NCI-H526 (cell line): ENCODE results near the gene CDK15.

Experiments used
- DNase-seq, 2 experiments: peaks; one replicate each; lab custom pipeline; 2025; lab: John Stamatoyannopoulos, UW

CDK15 gene

GRCh38 chr2:201866643-201867473 lies 60.5 kb downstream of the CDK15 start:
- no peak for DNase-seq

DNA sequence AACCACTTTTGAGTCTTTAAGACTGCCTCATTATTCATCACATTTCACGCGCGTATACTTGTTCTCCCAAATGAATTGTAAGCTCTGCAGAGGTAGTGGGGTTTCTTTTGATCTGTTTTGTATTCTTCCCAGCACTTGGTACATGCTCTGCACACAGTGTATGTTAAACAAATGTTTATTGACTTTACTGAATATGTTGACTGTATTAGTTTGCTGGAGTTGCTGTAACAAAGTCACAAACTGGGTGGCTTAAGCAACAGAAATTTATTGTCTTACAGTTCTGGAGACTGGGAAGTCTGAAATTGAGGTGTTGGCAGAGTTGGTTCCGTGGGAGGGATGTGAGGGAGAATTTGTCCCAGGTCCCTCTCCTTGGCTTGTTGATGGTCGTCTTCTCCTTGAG lies 65.1 kb downstream of the CDK15 start:
- DNase-seq = no peak

DNA sequence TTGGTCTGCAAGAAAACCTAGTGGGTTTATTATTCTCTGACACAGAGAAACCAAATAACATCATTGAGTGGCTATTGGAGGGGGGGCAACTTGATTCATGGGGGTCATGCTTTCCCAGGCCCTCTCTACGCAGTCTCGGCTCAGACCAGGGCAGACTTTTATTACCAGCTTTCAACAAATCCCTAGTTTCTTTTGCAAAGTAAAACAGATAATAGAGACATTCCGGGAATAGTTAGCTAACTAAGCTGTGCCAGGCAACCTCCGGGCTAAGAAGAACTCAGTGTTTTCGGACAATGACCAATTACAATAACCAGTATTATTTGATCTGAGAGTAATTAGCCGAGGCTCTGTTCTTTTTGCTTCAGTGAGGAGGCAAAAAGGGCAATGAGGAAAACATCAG lies 66.3 kb downstream of the CDK15 start:
- DNase-seq = no peak

DNA sequence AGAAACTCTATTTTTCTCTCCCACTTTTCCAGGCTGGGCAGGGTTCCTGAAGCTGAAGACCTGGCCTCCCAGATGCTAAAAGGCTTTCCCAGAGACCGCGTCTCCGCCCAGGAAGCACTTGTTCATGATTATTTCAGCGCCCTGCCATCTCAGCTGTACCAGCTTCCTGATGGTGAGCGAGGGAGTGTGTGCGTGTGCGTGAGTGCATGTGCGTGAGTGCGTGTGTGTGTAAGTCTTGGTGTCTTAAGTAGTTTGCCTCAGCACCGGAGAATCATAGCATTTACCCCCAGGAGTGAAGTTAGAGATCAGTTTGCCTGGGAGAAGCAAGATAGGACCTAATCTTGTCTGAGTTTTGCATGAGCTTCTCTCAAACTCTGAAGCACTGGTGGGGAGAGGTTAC lies 73.7 kb downstream of the CDK15 start:
- no peak for DNase-seq

GRCh38 chr2:201880579-201880978 lies 74.2 kb downstream of the CDK15 start:
- no peak for DNase-seq

GRCh38 chr2:201880993-201881611 lies 74.8 kb downstream of the CDK15 start:
- DNase-seq = no peak

GRCh38 chr2:201881741-201882140 lies 75.4 kb downstream of the CDK15 start:
- no peak for DNase-seq

- peak in 1 of 2 experiments; percentile 48 for DNase-seq
These were observed 76.2 kb downstream of the CDK15 start for GRCh38 chr2:201882353-201883090.

DNA sequence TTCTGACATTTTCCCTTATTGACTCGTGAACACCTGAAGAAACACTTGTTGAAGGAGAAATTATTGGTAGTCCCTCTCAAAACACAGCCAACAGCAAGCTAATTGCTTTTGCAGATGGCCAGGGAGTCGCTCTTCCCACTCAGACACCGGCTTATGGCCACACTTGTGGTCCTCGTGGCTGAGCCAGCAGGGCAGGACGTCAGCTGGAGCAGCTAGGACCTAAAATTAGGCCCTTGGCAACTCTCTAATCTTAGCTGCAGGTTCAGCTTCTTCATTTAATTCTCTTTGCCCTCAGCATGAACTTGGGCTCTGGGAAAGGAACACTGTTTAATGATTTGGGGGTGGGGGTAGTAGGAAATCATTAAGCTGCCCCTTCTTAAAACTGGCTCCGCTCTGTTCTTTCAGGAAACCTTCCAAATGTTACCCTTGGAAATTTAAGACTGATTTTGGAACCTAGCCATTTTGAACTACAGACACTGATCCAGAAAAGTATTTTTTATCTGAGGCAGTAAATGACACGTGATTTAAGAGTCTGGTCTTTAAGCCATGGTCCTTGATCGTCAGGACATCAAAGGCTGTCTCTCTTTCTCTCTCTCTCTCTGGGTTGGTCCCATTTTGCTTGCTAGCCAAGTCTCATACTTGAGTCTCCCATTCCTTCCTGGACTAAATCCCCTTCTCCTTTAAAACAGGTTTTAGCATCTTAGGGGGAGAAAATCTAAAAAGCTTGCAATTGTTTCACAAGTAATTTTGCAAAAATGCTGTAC lies 77.5 kb downstream of the CDK15 start:
- DNase-seq = no peak

GRCh38 chr2:201886504-201886903 lies 80.2 kb downstream of the CDK15 start:
- no peak for DNase-seq

GRCh38 chr2:201887773-201888425 lies 81.6 kb downstream of the CDK15 start:
- DNase-seq = peak in 1 of 2 experiments; percentile 25

DNA sequence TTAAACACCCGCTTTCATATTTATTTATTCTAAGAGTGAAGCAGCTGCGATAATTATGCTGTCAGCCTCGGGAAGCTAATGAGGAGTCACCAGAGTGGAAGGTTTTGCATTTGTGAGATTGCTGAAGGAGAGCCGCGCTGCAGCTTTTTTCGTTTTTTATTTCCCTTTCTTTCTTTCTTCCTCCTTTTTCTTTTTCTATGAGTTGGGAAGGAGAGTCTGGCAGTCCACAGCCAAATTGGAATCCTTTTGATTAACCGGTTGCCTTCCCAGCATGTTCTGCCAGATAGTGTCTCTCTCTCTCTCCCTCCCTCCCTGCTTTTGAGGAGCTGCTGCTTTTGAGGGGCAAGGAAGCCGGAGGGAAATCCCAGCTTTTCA lies 82.1 kb downstream of the CDK15 start:
- DNase-seq = peak in 1 of 2 experiments; percentile 24

GRCh38 chr2:201890453-201890852 lies 84.1 kb downstream of the CDK15 start:
- DNase-seq = no peak

DNA sequence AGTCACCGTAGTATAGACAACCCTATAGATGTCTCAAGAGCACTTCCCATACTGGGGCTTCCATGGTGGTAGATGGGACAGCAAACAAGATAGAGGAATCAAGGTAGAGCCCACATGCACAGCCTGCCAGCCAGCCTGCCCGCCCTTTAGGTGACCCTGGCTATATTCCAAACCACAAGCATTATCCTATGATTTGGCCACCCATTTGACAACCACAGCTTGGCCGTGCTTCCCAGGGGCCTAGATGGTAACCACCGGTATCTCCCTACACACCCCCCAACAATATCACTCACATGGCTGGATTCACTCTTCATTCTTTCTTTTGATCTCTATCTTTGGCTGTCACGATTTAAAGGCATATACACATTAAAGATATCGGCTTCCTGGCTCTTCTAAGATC lies 85.3 kb downstream of the CDK15 start:
- no peak for DNase-seq

DNA sequence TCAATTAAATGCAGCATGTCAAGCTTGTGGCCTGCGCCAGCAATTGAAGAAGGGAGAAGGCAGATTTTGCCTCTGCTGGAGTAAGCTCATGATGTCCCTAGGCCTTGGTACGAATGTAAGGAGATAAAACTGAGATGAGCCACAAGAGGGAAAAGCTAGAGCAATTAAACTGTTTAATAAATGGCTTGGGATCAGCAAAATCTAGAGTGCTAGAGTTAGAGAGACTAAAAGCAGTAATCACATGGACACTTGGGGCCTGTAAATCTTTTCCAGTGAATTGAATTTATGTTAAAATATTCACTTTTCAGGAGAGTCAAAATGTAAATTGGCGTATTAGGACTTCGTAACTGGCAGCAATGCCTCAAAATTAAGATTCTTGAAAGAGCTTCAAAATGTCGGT lies 86.2 kb downstream of the CDK15 start:
- no peak for DNase-seq

- no peak for DNase-seq
These were observed 94.0 kb downstream of the CDK15 start for GRCh38 chr2:201900362-201900761.

- no peak for DNase-seq
These were observed 95.4 kb downstream of the CDK15 start for GRCh38 chr2:201901786-201902185.

- DNase-seq = peak; percentile 7 to 72
These were observed 98.4 kb downstream of the CDK15 start for GRCh38 chr2:201904538-201905420.

GRCh38 chr2:201906777-201907562 lies 100.6 kb downstream of the CDK15 start:
- DNase-seq = no peak

- no peak for DNase-seq
These were observed 101.2 kb downstream of the CDK15 start for GRCh38 chr2:201907563-201907881.
